Measurements from ENCODE around the gene HECTD3. TPM values are rescaled to one million over a fixed set of nuclear protein-coding genes. Genes with fewer than 3 reads are reported as not detected.

Gene HECTD3
- total and polyA plus RNA-seq, 9 of the 15 experiments (the other 6 are each of a cell fraction or from before 2014, with no cell fraction given) = 6.3 to 50.8 (median 18.9) TPM

DNA sequence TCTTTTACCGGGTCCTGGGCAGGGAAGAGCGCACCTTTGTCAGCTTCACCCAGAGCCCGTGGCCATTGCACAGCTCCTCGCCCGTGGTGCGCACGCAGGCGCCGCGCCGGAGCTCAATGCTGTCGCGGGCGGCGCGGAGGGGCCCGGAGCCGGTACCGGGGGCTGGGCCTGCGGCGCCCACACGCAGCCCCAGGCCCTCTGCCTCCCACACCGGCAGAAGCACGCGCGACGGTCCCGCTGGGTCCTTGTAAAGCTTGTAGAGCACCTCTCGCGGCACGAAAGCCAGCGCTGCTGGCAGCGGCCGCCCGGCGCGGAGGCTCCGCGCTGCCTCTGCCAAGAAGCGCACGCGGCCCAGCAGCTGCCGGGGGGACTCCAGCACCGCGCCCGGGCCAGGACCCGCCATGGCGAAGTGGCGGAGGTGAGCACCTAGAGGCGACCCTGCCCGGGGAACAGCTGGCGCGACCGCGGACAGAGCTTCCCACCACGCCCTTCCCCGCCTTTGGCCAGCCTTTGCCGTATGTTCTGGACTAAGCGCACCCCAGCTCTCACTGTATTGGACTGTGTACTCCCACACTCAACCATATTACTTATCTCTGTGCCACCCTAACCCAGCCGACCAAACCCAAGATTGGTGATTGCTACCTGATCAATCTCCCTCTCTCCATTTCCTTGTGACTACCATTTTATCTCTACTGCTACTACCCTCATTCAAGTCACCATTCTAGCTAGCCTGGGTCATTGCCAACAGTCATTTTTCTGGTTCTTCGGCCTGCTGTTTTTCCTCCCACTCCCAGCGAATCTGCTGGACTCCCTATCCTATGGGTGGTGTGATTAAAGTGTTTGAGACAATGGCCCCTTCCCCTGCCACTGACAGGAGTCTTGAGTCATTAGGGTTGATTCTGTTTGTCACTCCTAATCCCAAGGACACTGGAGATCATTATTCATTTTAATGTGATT lies at the start of gene HECTD3 (continued):
- TF ChIP-seq, protein P1, sequence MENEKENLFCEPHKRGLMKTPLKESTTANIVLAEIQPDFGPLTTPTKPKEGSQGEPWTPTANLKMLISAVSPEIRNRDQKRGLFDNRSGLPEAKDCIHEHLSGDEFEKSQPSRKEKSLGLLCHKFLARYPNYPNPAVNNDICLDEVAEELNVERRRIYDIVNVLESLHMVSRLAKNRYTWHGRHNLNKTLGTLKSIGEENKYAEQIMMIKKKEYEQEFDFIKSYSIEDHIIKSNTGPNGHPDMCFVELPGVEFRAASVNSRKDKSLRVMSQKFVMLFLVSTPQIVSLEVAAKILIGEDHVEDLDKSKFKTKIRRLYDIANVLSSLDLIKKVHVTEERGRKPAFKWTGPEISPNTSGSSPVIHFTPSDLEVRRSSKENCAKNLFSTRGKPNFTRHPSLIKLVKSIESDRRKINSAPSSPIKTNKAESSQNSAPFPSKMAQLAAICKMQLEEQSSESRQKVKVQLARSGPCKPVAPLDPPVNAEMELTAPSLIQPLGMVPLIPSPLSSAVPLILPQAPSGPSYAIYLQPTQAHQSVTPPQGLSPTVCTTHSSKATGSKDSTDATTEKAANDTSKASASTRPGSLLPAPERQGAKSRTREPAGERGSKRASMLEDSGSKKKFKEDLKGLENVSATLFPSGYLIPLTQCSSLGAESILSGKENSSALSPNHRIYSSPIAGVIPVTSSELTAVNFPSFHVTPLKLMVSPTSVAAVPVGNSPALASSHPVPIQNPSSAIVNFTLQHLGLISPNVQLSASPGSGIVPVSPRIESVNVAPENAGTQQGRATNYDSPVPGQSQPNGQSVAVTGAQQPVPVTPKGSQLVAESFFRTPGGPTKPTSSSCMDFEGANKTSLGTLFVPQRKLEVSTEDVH (IDR thresholded peaks at IDR 0.05; ENCODE audit: low read depth, partially characterized antibody) = peak; percentile 38
- TF ChIP-seq RBFOX2 (IDR thresholded peaks at IDR 0.05; ENCODE audit: low read depth, low read length) = peak; percentile 77
- no peak for TF ChIP-seq E4F1 (CRISPR knock-in tag; IDR thresholded peaks at IDR 0.05; ENCODE audit: borderline replicate concordance)
- no peak for TF ChIP-seq RAD51 (IDR thresholded peaks at IDR 0.05; ENCODE audit: borderline replicate concordance, low read depth)
- 0 out of 2 replicates have a peak, but pooled peaks have one; percentile 31 for TF ChIP-seq ZNF134 (CRISPR knock-in tag; conservative IDR thresholded peaks at IDR 0.05)
- no peak for TF ChIP-seq ZFP1 (CRISPR knock-in tag; IDR thresholded peaks at IDR 0.05)
- TF ChIP-seq ZFP30 (CRISPR knock-in tag; IDR thresholded peaks at IDR 0.05; ENCODE audit: borderline replicate concordance) = no peak
- TF ChIP-seq, protein P2, sequence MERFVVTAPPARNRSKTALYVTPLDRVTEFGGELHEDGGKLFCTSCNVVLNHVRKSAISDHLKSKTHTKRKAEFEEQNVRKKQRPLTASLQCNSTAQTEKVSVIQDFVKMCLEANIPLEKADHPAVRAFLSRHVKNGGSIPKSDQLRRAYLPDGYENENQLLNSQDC (CRISPR knock-in tag; IDR thresholded peaks at IDR 0.05) = no peak
- TF ChIP-seq CBX8 (IDR thresholded peaks at IDR 0.05; ENCODE audit: borderline replicate concordance, extremely low read depth, low read depth, low read length, poor library complexity, severe bottlenecking) = no peak
- TF ChIP-seq GATAD2A (IDR thresholded peaks at IDR 0.05) = no peak
- TF ChIP-seq MAFF (IDR thresholded peaks at IDR 0.05; ENCODE audit: low read length) = no peak
- no peak for TF ChIP-seq BACH1 (tag; IDR thresholded peaks at IDR 0.05)
- peak; percentile 47; the same call in 1 of the 2 replicates for TF ChIP-seq MAX (CRISPR knock-in tag; IDR thresholded peaks at IDR 0.05)
- no peak for TF ChIP-seq SMARCB1 (IDR thresholded peaks at IDR 0.05; ENCODE audit: insufficient read length, low read depth)
- TF ChIP-seq, protein P3, sequence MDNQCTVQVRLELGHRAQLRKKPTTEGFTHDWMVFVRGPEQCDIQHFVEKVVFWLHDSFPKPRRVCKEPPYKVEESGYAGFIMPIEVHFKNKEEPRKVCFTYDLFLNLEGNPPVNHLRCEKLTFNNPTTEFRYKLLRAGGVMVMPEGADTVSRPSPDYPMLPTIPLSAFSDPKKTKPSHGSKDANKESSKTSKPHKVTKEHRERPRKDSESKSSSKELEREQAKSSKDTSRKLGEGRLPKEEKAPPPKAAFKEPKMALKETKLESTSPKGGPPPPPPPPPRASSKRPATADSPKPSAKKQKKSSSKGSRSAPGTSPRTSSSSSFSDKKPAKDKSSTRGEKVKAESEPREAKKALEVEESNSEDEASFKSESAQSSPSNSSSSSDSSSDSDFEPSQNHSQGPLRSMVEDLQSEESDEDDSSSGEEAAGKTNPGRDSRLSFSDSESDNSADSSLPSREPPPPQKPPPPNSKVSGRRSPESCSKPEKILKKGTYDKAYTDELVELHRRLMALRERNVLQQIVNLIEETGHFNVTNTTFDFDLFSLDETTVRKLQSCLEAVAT (IDR thresholded peaks at IDR 0.05) = peak in 1 of 2 experiments; percentile 84; a peak in 2 of 4 replicates
